ENCODE measurements around the gene TSC22D3.

The TSC22D3 gene

DNA sequence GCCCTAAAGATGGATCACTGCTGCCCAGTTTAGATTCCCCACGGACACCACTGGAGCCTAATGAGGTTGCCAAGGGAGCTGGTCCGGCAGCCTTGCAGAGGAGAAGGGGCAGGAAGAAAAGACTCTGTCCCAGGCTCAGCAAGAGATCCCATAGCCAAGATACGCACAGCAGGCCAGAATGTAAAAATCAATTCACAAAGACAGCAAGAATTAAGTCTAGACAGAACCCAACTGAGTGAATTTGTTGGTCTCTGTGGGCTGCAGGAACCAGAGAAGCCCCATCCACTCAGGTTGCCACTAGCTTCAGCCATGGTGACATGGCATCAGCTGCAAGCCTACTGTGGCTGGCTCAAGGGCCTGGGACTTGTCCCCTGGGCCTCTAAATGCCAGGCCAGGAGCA is 22.9 kb downstream of the TSC22D3 start:
- Histone ChIP-seq H3K27ac (ENCODE audit: low read depth, low read length) (no peak overlapping the region), H3K27me3 (ENCODE audit: control insufficient read depth, insufficient read depth, low read length) (peaks cover 3% of the 10 kb centered on the region), H3K9ac (ENCODE audit: low read length) (no peak overlapping the region), H3K4me3 (ENCODE audit: low read length) (no peak overlapping the region), H3K4me1 (ENCODE audit: control insufficient read depth, insufficient read depth, low read length) (no peaks in the 10 kb centered on the region), H3K36me3 (ENCODE audit: control insufficient read depth, insufficient read depth, low read length) (no peaks in the 10 kb centered on the region)

DNA sequence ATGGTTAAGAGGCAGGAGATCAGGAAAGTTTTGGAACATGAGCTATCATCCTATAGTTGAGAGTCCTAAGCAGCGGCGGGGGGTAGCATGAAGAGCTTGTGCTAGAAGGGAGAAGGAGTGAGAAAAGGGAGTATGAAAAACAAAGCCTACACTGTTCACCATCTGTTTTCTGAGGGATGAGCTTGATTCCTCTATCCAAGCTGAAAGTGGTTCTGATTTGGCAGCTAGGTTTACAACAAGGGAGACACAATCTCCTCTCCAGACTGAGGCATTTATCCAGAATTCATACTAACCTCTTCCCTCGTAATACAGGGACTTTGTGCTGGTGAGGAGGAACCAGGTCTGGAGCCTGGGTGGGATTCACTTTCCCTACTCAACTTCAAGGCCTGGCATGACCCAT is 23.5 kb downstream of the TSC22D3 start:
- no peak overlapping the region for H3K9ac ChIP-seq (ENCODE audit: low read length)

DNA sequence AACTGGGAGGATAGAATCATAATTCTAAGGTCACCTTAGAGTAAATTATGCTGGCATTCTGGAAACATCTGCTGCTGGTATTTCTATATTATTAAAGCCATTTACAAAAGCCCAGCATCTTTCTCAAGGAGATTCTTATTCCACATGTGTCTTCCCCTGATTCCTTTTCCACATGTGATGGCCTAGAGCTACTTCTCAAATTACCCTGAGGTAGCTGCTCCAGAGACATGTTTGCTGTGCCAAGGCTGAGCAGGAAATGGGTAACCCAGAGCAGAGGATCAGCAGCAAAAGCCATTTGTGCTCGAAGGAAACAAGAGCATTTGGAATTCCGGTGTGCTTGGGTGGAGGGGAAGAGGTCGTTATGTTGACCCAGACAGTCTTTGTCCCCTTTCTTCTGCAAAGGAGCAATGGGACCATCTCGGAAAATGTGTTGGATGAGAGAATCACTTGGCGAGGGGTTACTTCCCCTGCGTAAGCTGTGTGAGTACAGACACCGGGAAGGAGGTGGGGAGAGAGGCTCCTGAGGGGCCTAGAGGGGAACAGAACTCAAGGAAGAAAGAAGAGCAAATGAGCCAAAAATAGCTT is 24.6 kb downstream of the TSC22D3 start:
- no peaks in the 10 kb centered on the region for H3K36me3 ChIP-seq (ENCODE audit: control insufficient read depth, insufficient read depth, low read length)

More for the DNA sequence above, 23.5 kb downstream of the TSC22D3 start:
- Histone ChIP-seq H3K27ac (ENCODE audit: low read depth, low read length) (no peak overlapping the region), H3K36me3 (ENCODE audit: control insufficient read depth, insufficient read depth, low read length) (no peaks in the 10 kb centered on the region), H3K4me1 (ENCODE audit: control insufficient read depth, insufficient read depth, low read length) (peaks cover 3% of the 10 kb centered on the region), H3K4me3 (ENCODE audit: low read length) (no peak overlapping the region), H3K27me3 (ENCODE audit: control insufficient read depth, insufficient read depth, low read length) (peaks cover 3% of the 10 kb centered on the region)

DNA sequence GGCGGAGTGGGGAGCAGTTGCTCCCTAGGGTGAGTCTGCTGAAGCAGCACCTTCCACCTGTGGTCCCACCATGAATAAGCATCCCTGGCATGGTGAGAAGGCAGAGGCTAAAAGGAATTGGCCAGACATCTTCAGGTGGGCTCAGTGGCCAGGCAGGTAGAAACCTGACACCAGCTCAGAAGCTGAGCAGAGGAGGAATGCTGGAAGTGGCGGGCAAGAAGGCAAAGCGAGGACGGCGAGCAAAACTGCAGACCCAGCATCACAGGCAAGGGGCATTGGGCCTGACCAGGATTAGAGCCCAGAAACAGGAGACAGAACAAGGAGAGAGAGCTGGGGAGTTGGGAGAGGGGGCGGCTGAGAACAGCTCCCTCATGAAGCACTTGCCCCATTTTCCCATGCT is 25.3 kb downstream of the TSC22D3 start:
- H3K36me3 ChIP-seq (ENCODE audit: control insufficient read depth, insufficient read depth, low read length) = no peaks in the 10 kb centered on the region
- H3K27ac ChIP-seq (ENCODE audit: low read depth, low read length) = no peak overlapping the region
- peaks cover 5% of the 10 kb centered on the region for H3K4me1 ChIP-seq (ENCODE audit: control insufficient read depth, insufficient read depth, low read length)
- H3K9ac ChIP-seq (ENCODE audit: low read length) = no peak overlapping the region
- peaks cover 3% of the 10 kb centered on the region for H3K27me3 ChIP-seq (ENCODE audit: control insufficient read depth, insufficient read depth, low read length)
- no peak overlapping the region for H3K4me3 ChIP-seq (ENCODE audit: low read length)

More for the DNA sequence above, 24.6 kb downstream of the TSC22D3 start:
- no peak overlapping the region for H3K4me3 ChIP-seq (ENCODE audit: low read length)
- peaks cover 3% of the 10 kb centered on the region for H3K27me3 ChIP-seq (ENCODE audit: control insufficient read depth, insufficient read depth, low read length)
- H3K27ac ChIP-seq (ENCODE audit: low read depth, low read length) = no peak overlapping the region
- peaks cover 5% of the 10 kb centered on the region for H3K4me1 ChIP-seq (ENCODE audit: control insufficient read depth, insufficient read depth, low read length)
- no peak overlapping the region for H3K9ac ChIP-seq (ENCODE audit: low read length)

DNA sequence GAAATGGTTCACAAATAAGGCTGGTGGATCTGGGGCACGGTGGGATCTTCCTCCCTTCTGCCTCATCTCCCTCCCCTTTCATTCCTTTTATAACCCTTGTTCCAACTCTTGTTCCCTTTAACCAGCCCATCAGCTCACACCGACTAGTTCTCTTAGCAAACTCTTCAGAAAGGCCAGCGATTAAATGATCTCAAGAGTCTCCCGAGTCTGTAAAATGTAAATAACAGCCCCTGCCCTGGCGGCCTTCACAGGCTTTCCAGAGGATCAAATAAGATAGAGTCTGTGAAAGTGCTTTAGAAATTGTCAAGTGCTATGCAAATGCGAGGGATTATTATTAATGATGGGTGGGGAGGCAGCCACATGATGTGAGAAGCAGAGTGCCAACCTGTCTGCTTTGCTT is 27.1 kb downstream of the TSC22D3 start:
- H3K27ac ChIP-seq (ENCODE audit: low read depth, low read length) = peak overlapping the region; percentile 21
- H3K4me1 ChIP-seq (ENCODE audit: control insufficient read depth, insufficient read depth, low read length) = peaks cover 5% of the 10 kb centered on the region
- H3K36me3 ChIP-seq (ENCODE audit: control insufficient read depth, insufficient read depth, low read length) = no peaks in the 10 kb centered on the region
- peaks cover 3% of the 10 kb centered on the region for H3K27me3 ChIP-seq (ENCODE audit: control insufficient read depth, insufficient read depth, low read length)
- H3K9ac ChIP-seq (ENCODE audit: low read length) = no peak overlapping the region
- no peak overlapping the region for H3K4me3 ChIP-seq (ENCODE audit: low read length)

DNA sequence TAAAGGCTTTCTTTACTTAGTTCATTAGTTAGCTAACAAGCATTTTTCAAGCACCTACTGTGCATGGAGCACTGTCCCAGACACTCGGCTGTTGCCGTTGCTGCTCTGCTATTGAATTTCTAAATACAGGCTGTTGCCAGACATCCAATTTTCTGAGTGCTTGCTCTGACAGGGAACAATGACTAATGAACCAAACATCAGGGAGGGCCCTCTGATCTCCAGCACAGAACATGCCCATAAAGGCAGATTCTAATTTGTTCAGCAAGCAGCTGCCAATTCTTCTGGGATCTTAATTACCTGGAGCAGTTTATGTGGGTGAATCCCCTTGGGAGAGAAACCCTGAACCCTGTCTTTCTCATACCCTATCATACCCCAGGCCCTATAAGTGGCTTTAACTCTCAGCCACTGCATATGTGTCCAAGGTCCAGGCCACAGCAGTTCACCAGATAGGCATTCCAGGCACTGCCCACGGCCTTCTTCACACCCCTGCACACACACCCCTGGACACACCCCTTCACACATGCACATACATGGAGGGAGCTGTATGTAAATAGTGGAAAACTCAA is 27.9 kb downstream of the TSC22D3 start:
- no peak overlapping the region for H3K4me3 ChIP-seq (ENCODE audit: low read length)
- H3K27ac ChIP-seq (ENCODE audit: low read depth, low read length) = peak overlapping the region; percentile 38

DNA sequence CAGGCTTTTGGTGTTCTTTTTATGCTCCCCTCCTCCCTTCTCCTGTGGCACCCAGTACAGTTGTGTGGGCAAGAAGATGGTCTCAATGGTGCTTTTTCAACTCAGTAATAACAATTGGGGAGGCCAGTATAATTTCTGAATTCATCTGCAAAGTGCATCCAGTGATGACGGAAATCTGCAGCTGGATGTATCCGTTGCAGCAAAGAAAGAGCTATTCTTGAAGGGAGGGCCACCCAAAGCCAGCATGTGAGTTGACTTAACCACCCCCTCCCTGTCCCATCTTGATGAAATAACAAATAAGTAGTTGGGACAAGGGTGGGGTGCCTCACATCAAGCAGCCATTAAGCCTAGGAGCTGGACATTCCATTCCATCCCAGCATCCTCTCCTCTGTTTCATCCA is 30.7 kb downstream of the TSC22D3 start:
- Histone ChIP-seq H3K36me3 (ENCODE audit: control insufficient read depth, insufficient read depth, low read length) (no peaks in the 10 kb centered on the region), H3K4me1 (ENCODE audit: control insufficient read depth, insufficient read depth, low read length) (peaks cover 20% of the 10 kb centered on the region), H3K9ac (ENCODE audit: low read length) (no peak overlapping the region), H3K27me3 (ENCODE audit: control insufficient read depth, insufficient read depth, low read length) (peaks cover 5% of the 10 kb centered on the region), H3K27ac (ENCODE audit: low read depth, low read length) (no peak overlapping the region), H3K4me3 (ENCODE audit: low read length) (no peak overlapping the region)

More for the DNA sequence above, 27.9 kb downstream of the TSC22D3 start:
- H3K36me3 ChIP-seq (ENCODE audit: control insufficient read depth, insufficient read depth, low read length) = no peaks in the 10 kb centered on the region
- peaks cover 12% of the 10 kb centered on the region for H3K4me1 ChIP-seq (ENCODE audit: control insufficient read depth, insufficient read depth, low read length)
- H3K9ac ChIP-seq (ENCODE audit: low read length) = no peak overlapping the region
- H3K27me3 ChIP-seq (ENCODE audit: control insufficient read depth, insufficient read depth, low read length) = peaks cover 3% of the 10 kb centered on the region

DNA sequence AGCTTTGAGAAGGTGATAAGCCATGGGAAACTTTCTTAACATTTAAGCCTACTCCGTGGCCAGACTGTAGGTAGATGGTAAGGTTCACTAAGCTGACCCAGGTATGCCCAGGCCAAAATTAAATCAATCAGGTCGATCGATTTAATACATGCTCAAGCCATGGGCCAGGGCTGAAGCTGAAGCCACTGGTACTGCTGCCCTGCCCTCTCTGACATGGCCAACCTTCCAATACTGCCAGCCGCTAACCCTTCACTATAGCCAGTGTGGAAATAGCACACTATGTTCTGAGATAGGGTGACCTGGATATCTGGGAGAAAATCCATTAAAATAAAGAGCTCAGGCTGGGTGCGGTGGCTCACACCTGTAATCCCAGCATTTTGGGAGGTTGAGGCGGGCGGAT is 31.6 kb downstream of the TSC22D3 start:
- no peak overlapping the region for H3K9ac ChIP-seq (ENCODE audit: low read length)
- no peaks in the 10 kb centered on the region for H3K36me3 ChIP-seq (ENCODE audit: control insufficient read depth, insufficient read depth, low read length)
- H3K4me3 ChIP-seq (ENCODE audit: low read length) = no peak overlapping the region
- no peak overlapping the region for H3K27ac ChIP-seq (ENCODE audit: low read depth, low read length)
- peaks cover 20% of the 10 kb centered on the region for H3K4me1 ChIP-seq (ENCODE audit: control insufficient read depth, insufficient read depth, low read length)
- H3K27me3 ChIP-seq (ENCODE audit: control insufficient read depth, insufficient read depth, low read length) = peaks cover 5% of the 10 kb centered on the region

DNA sequence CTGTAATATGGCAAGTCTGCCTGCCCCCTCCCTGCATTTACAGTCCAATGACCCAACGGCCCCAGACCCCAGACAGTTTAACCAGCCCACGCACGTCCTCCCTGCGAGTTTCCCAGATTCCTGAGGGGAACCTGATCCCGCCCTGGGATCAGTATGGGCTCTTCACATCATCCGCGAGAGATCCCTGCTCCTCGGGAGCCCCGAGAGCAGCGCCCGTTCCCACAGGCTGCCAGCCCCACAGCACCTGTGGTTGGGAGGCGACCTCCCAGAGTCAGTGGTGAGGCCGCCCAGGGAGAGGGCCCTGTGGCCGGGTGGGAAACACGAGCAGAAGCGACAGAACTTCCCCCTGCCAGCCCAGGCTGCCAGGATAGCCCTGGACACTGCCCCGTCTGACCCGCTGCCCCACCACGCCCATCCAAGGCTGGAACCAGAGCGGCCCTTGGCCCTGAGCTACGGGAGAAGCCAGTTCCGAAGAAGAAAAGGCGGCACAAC is 32.8 kb downstream of the TSC22D3 start:
- Histone ChIP-seq H3K4me3 (ENCODE audit: low read length) (peak overlapping the region; percentile 57), H3K4me1 (ENCODE audit: control insufficient read depth, insufficient read depth, low read length) (peaks cover 20% of the 10 kb centered on the region), H3K27me3 (ENCODE audit: control insufficient read depth, insufficient read depth, low read length) (peaks cover 5% of the 10 kb centered on the region), H3K27ac (ENCODE audit: low read depth, low read length) (peak overlapping the region; percentile 90), H3K9ac (ENCODE audit: low read length) (peak overlapping the region; percentile 21), H3K36me3 (ENCODE audit: control insufficient read depth, insufficient read depth, low read length) (no peaks in the 10 kb centered on the region)

DNA sequence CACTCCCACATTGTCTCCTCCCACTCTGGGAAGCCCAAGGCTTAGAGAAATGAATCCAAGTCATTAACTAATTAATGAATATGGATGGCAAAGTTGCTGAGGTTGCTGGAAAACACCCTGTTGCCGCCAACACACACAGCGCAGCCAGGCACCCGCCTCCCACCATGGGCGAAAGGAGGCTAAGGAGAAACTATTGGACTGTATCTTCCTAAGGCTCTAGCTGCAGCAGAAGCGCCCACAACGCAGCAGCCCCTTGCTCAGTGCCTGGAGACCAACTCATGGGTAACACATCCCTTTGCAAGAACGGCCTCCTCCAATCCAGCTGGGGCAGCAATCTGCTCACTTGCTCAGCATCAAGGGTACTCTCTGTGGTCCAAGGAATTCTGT is 34.2 kb downstream of the TSC22D3 start:
- Histone ChIP-seq H3K36me3 (ENCODE audit: control insufficient read depth, insufficient read depth, low read length) (no peaks in the 10 kb centered on the region), H3K4me3 (ENCODE audit: low read length) (peak overlapping the region; percentile 46), H3K27ac (ENCODE audit: low read depth, low read length) (peak overlapping the region; percentile 72), H3K4me1 (ENCODE audit: control insufficient read depth, insufficient read depth, low read length) (peaks cover 15% of the 10 kb centered on the region), H3K27me3 (ENCODE audit: control insufficient read depth, insufficient read depth, low read length) (peaks cover 5% of the 10 kb centered on the region), H3K9ac (ENCODE audit: low read length) (no peak overlapping the region)

DNA sequence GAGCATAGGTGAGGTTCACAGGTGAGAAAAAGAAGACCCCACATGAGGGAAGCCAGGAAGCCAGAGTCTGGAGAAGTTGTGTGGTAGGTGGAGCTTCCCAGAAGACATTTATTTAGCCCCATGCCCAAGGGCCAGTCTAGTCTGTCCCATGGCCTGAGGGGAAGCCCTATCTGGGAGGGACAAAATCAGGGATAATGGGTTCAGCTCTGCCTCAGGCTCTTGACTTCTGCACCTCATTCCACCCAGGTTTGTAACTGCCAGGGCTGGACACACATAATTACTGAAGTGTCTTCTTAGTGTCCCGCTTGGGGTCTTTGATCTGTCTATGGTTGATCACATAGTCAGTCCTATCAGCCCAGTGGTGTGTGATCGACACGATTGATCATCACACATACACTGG is 36.0 kb downstream of the TSC22D3 start:
- no peak overlapping the region for H3K27ac ChIP-seq (ENCODE audit: low read depth, low read length)
- no peak overlapping the region for H3K4me3 ChIP-seq (ENCODE audit: low read length)
- H3K4me1 ChIP-seq (ENCODE audit: control insufficient read depth, insufficient read depth, low read length) = peaks cover 15% of the 10 kb centered on the region
- H3K9ac ChIP-seq (ENCODE audit: low read length) = no peak overlapping the region
- H3K27me3 ChIP-seq (ENCODE audit: control insufficient read depth, insufficient read depth, low read length) = peaks cover 5% of the 10 kb centered on the region
- H3K36me3 ChIP-seq (ENCODE audit: control insufficient read depth, insufficient read depth, low read length) = no peaks in the 10 kb centered on the region

DNA sequence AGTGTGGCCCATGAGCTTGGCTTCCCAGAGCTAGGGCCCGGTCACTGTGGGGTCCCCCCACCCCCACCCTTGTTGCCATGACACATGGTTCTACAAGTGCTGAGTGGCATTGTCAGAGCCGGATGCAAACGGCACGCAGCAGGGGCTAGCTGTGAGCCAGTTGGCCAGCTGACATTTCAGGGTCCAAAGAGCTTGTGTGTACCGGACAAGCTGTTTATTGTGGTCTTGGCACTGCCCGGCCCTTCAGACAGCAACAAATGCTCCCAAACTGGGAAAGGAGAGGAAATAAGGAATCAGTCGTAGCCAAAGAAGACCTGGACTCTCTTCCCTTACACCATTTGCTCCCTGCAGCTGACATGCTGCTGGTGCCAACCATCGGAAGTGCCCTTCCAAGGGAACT is 36.8 kb downstream of the TSC22D3 start:
- H3K27me3 ChIP-seq (ENCODE audit: control insufficient read depth, insufficient read depth, low read length) = peaks cover 5% of the 10 kb centered on the region
- no peak overlapping the region for H3K4me3 ChIP-seq (ENCODE audit: low read length)
- no peaks in the 10 kb centered on the region for H3K36me3 ChIP-seq (ENCODE audit: control insufficient read depth, insufficient read depth, low read length)
- no peak overlapping the region for H3K27ac ChIP-seq (ENCODE audit: low read depth, low read length)
- H3K9ac ChIP-seq (ENCODE audit: low read length) = no peak overlapping the region
- peaks cover 15% of the 10 kb centered on the region for H3K4me1 ChIP-seq (ENCODE audit: control insufficient read depth, insufficient read depth, low read length)

DNA sequence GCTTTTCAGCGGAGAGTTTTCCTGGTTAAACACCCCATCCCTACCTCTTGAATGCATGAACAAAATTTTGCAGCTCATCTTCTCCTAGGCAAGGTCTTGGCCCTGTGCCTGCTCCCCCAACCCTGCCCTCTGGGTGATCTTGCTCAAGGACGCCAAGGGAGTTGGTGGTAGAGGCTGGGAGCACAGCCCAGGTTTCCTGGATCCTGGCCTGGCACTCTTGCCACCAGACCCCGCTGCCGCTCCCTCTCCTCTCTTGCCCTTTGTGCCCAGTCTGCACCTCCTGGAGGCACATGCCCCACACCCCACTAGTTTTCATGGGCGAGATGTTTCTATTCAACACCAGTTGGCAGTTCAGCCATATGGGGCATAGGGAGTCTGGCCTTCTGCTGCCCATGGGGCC is 37.3 kb downstream of the TSC22D3 start:
- Histone ChIP-seq H3K27me3 (ENCODE audit: control insufficient read depth, insufficient read depth, low read length) (peaks cover 5% of the 10 kb centered on the region), H3K27ac (ENCODE audit: low read depth, low read length) (no peak overlapping the region), H3K9ac (ENCODE audit: low read length) (no peak overlapping the region), H3K36me3 (ENCODE audit: control insufficient read depth, insufficient read depth, low read length) (no peaks in the 10 kb centered on the region), H3K4me3 (ENCODE audit: low read length) (no peak overlapping the region), H3K4me1 (ENCODE audit: control insufficient read depth, insufficient read depth, low read length) (peaks cover 13% of the 10 kb centered on the region)

All from rectal smooth muscle tissue (tissue), 1 donor.